Skin epidermis (tissue), 12 donors: Measurements from ENCODE around the gene NFATC1.

ENCODE experiments used
- H3K27ac ChIP-seq, 21 experiments: fragments of 200-600 bp; sonication (generic) in 11 of 21; one replicate each; pipeline ENCODE4 v1.5.0; 2020; ENCODE audit warnings: mild to moderate bottlenecking in 3 of 21, inconsistent platforms in 2 of 21, moderate library complexity in 2 of 21
- H3K4me3 ChIP-seq, 7 experiments: fragments of 200-600 bp; sonication (generic) in 2 of 7; one replicate each; pipeline ENCODE4 v1.5.0; 2020; ENCODE audit warnings: inconsistent platforms in 2 of 7, mild to moderate bottlenecking in 2 of 7, moderate library complexity in 1 of 7

Gene NFATC1

DNA sequence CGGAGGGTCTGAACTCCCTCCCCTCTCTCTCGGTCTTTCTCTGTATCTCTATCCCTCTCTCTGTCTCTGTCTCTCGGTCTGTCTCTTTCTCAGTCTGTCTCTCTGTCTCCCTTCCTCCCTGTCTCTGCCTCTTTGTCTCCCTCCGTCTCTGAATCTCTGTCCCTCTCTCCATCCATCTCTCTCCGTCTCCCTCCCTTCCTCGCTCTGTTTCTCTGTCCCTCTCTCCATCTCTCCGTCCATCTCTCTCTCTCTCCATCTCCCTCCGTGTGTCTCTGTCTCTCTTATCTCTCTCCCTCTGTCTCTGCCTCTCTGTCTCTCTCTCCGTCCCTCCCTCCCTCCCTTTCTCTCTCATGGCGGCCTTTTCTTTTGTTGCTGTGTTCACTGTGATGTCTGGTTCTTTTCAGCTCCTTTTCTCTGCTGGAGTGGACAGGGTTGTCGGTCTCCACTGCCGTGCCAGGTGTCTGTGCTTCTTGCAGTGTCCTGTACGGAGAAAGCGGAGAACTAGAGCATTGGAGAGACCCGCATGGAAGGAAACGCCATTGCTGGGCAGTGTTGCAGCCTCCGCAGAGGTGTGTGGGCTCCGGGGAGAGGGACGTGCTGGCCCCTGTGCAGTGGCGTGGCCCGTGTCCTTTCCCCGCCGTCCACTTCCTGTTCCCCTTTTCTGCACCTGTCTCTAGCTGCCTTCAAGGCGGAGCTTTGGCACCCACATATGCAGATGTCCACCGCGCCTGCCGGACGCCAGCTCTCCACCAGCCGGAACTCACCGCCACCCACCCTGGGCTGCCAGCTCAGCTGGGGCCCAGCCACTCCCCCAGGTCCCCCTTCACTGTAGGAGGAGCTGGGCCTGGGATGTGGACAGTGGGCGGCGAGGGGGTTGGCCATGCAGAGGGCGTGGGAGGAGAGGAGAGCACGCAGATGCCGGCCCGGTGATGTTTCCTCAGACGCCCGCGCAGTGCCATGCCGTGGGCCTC is 113.1 kb downstream of the NFATC1 start:
- peak overlapping the region in 4 of 21 experiments; percentile 78 to 91 (median 85) for H3K27ac ChIP-seq
- H3K4me3 ChIP-seq: no peak overlapping the region

DNA sequence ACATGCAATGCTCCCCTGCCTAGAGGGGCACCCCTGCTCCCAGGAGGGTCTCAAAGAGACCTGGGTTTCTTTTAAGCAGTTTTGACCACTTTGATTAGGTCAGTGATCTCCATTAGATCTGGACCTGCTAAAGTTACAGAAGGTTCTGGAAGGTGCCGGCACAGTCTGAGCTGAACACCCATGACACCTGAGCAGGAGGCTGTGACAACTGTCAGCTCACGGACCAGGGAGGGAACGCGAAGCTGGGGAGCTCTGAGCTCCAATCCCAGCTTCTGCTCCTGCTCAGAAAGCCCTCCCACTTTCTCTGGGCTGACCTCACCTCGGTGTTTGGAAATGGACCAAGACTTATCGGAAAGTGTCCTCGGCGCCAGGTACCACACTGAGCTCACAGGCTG is 113.8 kb downstream of the NFATC1 start:
- Histone ChIP-seq H3K27ac (peak overlapping the region in 1 of 21 experiments; percentile 85), H3K4me3 (no peak overlapping the region)

DNA sequence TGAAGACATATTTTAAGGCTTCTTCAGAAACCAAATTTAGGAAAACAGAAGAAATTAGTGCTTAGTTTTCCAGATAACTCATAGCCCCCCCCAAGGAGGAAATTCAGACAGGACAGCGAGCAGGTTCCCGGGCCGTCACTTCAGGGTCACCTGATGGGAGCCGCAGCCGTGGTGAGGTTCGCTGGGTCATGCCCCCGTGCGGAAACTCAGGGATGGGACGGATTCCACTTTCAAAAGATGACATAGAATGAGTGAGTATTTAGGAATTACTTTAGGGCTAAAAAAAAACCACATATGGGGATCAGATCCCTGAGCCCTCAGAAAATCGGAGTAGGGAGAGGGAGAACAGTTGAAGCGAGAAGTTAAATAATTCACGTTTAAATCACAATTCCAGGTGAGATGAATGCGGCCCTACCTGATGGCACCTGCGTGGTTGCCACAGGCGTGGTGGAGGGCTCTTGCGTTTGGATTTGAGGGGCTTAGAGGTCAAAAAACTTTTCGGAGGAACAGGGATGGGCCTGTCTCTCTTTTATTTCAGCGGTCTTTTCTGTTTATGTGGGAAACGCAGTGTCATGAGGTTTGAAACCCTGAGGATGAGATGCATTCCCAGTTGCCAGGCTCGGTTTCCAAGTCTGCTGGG is 114.4 kb downstream of the NFATC1 start:
- peak overlapping the region in 1 of 21 experiments; percentile 85 for H3K27ac ChIP-seq
- H3K4me3 ChIP-seq: no peak overlapping the region

DNA sequence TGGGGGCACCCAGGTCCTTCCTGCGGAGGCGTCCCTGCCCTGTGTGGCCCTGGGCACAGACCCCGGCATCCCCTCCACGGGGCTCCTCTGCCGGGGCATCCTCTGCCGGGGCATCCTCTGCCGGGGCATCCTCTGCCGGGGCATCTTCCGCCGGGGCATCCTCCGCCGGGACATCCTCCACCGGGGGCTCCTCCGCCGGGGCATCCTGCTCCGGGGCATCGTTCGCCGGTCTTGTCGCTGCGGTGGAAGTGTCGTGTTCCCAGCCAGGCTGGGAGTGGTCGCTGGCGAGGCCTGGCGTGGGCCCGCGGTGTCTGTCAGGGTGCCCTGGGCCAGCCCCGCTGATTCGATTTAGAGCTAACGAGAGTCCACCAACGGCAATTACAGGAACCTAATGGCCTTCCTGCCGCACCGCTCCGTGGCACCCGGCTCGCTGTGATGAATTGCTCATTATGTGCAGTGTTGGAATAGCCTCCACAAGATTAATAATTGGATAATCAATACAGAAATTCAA is 115.1 kb downstream of the NFATC1 start:
- H3K27ac ChIP-seq: no peak overlapping the region
- H3K4me3 ChIP-seq: no peak overlapping the region

DNA sequence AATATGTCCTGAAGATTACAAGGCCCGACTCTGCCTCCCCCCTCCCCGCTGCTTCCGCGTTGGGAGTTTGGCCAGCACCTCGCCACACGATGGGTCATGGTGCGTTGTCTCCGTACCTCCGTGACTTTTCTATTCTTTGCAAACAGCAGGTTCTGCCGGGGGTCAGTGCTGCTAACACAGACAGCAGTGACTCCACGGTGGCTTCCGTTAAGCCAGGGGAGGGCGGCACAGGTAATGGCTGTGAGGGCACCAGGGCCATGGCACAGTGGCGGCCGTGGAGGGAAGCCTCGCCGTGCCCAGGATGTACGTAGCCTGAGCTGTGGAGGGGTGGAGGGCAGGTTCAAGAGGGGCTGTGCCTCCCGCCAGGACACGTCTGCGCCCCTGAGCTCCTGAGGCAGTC is 115.5 kb downstream of the NFATC1 start:
- no peak overlapping the region for H3K27ac ChIP-seq

DNA sequence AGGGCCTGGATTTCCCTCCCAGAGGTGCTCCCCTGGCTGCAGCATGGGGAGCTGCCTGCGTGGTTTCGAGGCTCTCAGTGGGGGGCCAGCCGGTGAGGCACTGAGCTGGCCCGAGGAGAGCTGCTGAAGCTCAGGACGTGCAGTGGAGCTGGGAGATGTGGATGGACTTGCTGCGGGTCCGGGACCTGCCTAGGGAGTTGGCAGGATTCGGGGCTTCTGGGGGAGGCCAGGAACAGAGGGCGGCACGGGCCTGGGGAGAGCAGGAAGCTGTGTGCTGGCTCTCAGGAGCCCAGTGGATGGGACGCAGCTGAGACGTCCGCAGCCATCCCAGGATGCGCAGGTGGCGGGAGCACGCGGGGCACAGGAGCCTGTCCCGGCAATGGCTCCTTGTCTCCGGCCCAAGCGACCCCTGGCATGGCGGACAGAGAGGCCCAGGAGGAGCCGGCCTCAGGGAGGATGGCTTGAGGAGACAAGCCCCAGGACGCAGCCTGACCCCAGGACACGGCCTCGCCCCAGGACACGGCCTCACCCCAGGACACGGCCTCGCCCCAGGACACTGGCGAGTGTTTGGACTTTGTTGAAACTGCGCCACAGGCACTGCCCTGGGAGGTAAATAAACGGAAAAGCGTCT is 116.1 kb downstream of the NFATC1 start:
- H3K4me3 ChIP-seq: no peak overlapping the region
- no peak overlapping the region for H3K27ac ChIP-seq

More for the DNA sequence above, 115.5 kb downstream of the NFATC1 start:
- H3K4me3 ChIP-seq: no peak overlapping the region

DNA sequence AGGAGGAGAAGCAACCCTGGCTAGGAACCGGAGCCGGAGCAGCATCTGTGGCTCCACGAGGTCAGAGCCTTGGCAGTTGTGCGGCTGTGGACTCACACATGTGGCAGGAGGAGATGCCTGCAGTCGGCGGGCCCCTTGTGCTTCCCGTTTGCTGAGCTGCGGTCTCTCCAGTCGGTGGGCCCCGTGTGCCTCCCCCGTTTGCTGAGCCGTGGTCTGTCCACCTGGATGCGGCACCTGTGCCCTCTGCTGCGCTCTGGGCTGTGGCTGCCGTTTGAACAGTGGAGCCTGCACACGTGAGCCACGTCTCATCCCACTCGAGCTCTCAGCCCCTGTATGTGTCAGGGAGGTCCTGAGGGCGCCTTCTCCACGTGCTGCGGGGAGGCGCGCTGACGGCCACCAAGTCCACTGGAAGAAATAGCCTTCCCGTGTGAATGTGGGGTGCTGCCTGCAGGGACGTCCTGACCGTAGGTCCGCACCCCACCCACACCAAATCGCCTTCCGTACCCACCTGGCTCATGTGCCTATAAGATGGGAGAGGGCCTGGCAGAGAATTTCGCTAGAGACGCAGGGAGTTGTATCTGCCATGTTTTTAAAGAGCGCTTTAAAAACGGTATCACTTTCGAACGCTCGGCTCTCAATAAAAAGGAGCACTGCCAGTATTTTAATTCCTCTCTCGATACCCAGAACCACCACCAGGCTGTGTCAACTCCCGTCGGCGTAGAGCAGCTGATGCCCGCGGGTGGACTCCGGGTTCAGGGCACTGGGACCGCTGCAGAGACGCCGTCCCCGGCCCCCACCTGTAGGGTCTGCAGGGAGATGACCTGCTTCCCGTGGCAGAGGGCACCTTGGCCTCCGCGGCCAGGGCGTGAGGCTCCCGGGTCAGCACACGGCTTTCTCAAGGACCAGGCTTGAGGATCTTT is 117.0 kb downstream of the NFATC1 start:
- Histone ChIP-seq H3K27ac (no peak overlapping the region), H3K4me3 (no peak overlapping the region)

DNA sequence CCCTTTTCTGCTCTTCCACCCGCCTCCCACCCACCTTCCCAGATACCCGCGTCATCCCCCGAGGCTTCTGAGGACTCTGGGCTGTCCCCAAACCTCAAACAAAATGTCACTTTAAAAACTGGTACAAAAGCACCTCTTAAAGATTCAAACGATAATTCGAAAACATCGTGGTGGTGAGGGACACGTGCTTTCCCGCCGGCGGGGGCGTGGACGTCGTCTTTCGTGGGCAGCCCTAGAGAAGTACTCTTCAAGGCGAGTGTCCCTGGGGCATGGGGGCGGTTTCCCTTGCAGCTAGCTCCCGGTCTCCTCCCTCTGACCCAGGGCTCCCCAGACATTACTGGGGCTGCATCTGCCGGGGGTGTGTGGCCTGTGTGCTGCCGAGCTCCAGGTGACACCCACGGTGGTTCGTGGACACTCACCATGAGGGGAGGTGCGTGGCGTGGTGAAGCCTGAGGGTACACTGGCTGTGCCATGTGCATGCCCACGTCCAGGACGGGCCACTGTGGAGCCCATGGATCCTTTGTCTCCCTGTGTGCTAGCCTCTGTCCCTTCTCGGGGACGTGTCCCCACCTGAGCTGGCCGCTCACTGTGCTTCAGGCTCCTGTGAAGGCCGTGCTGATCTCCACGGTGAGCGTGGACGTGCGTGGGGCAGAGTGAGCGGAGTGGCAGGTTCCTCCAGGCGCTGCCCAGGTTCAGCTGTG is 117.8 kb downstream of the NFATC1 start:
- H3K4me3 ChIP-seq: no peak overlapping the region
- H3K27ac ChIP-seq: no peak overlapping the region

DNA sequence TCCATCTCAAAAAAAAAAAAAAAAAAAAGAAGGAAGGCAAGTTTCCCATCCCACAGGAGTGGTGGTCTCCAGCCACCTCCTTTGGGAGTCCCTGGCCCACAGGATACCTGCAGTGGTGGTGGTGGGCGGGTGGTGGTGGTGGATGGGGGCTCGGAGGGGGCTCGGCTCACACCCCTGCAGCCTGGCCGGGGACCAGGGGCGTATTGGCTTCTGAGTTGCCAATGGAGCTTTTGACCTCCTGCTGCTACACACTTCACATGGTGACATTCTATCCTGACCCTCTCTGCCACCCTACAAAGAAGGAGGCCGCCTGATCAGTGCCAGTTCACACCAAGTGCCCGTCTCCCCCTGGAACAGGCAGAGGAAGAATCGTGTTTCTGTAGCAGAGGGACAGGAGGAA is 119.6 kb downstream of the NFATC1 start:
- H3K27ac ChIP-seq: no peak overlapping the region
- H3K4me3 ChIP-seq: no peak overlapping the region

DNA sequence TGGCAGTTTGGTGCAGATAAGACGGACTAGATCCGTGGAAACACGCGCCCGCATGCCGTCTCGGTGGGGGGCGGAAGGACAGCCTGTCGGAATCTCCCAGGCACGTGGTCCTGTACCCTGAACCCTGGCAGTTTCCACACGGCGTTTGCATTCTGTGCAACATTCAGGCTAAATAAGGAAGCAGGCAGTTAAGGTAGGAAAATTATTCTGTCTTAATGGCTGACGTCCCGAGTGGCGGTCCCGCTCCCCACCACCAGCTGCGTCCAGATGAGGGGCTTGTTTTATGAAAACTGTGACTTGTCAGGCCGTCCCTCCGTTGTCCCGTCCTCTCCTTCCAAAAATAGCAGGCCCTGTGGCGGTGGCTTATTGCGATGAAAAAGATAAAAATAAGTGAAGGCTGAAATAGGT is 120.2 kb downstream of the NFATC1 start:
- Histone ChIP-seq H3K4me3 (no peak overlapping the region), H3K27ac (peak overlapping the region in 1 of 21 experiments; percentile 71)

DNA sequence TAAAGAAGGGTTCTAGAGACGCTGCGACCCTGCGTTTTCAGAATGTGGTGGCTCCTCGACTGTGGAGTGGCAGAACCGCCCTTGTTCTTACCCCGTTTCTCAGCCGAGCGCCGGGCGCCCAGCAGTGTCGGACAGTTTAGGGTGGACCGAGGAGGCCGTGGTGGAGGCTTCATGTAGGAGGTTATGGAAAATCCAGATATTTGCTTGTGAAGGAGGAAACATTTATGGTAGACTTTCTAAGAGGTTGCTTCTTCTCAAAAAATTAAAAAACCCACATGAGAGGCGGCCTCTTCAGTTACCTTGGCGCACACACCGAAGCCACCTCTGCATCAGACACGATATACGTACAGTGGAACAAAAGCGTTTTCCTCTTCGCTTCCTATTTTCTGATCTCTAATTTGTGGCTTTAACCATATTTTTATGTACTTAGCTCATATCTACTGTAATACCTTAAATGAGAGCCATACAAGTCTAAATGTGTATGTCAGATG is 120.8 kb downstream of the NFATC1 start:
- Histone ChIP-seq H3K4me3 (no peak overlapping the region), H3K27ac (peak overlapping the region in 4 of 21 experiments; percentile 26 to 71 (median 48))

DNA sequence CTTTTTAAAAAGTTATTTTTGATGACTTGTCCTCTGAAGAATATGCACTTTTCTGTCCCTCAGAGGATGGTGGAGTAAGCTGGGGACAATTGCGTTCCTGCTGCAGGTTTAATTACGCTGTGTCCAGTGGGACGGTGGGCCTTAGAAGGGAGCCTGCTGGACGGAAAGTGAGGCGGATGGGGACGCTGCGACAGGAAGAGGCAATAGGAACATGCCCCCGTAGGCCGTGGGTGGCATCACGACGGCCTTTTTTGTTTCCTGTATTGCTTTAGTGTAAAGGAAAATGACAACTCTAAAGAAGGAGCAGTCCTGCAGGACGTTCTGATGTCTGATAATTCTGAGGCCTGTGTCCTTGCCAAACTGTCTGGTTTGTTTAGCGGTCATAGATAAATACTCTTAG is 121.6 kb downstream of the NFATC1 start:
- Histone ChIP-seq H3K4me3 (no peak overlapping the region), H3K27ac (peak overlapping the region in 7 of 21 experiments; percentile 11 to 71 (median 55))

DNA sequence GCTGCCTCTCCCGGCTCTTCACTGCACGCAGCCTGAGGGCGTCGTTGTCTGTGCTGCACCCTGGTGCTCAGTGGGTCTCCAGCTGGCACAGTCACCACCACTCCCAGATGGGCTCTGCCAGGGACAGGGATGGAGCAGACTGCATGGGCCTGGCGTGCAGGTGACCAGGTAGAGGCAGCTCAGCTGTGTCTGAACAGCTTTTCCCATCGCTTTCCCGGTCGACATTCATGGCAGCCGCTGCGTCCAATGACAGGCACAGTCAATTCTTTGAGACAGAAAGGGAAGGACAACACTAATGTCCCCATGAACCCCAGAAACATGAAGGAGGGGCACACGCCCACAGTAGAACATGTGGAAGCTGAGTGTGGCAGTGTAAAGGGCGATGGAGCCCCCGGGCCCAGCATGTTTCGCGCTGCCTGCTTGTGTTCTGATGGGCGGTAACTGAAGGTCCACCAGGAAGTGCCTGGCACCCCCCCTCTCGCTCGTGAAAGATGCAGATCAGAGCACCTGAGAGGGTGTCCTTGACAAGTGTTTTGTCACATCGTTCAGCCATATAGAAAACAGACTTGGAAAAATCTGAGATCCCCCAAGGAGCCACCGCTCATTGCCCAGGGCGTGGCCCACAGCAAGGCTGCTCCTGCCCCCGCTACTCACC is 122.4 kb downstream of the NFATC1 start:
- Histone ChIP-seq H3K27ac (peak overlapping the region in 1 of 21 experiments; percentile 71), H3K4me3 (no peak overlapping the region)

DNA sequence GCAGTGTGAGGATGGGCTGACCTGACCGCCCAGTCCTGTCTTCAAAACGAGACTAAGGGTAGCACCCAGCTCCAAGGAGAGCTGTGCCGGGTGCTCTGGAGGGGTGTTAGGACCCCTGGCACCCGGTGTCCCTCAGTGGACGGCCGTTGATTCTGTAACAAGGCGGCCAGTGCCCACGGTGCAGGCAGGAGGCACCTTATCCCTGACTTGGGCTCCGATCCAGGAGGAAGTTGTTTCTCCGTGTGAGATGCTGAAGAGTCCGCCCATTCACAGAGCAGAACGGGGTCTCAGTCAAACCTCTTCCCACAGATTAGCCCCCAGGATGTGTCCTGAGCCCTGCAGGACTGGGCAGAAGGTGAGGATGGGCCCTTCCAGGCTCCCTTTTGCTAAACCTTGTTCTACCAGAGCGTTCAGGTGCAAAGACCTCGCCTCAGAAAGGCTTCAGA is 123.0 kb downstream of the NFATC1 start:
- H3K4me3 ChIP-seq: no peak overlapping the region
- H3K27ac ChIP-seq: no peak overlapping the region

DNA sequence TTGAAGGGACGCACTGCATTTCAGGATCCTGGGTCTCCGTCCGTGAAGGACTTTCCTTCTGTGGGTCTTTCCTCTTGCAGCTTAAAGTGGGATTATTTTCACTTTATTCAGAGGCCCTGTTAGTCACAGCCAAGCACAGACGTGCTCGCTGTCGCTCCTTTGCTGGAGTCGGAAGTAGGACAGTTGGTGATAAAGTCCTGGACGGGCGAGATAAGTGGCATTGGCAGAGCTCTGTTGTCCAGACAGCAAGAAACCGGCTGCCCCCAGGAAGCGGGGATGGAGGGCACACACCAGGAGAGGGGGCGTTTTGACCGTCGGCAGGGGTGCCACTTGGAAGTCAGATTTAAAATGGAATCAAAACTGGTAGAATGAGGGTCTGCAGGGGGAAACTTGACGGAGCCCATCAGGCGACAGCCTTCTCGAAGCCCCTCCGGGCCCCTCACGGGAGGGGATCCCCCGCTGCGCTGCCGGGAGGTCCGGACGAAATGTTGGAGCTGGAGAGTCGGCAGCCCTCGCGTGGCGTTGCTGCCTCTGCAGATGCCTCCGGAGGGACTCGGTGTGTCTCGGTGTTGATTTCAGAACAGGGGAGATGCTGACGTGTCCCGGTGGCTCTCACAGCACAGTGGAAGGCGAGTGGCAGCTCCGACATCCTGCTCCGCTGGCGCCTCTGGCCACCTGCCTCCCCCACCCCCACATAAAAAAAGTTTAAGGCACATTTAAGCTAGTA is 124.2 kb downstream of the NFATC1 start:
- Histone ChIP-seq H3K4me3 (no peak overlapping the region), H3K27ac (no peak overlapping the region)

DNA sequence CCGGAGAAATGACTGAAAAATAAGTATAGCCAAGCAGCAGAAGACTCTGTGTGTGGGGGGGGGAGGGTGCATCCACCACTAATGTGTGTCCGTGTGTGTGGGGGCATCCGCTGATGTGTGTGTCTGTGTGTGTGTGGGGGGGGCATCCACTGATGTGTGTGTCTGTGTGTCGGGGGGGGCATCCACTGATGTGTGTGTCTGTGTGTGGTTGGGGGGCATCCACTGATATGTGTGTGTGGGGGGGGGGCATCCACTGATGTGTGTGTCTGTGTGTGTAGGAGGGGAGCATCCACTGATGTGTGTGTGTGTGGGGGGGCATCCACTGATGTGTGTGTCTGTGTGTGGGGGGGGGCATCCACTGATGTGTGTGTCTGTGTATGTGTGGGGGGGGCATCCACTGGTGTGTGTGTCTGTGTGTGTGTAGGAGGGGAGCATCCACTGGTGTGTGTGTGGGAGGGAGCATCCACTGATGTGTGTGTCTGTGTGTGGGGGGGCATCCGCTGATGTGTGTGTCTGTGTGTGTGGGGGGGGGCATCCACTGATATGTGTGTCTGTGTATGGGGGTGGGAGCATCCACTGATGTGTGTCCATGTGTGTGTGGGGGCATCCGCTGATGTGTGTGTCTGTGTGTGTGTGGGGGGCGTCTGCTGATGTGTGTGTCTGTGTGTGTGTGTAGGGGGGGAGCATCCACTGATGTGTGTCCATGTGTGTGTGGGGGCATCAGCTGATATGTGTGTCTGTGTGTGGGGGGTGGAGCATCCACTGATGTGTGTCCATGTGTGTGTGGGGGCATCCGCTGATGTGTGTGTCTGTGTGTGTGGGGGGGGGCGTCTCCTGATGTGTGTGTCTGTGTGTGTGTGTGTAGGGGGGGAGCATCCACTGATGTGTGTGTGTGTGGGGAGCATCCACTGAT is 125.0 kb downstream of the NFATC1 start:
- H3K4me3 ChIP-seq: no peak overlapping the region
- H3K27ac ChIP-seq: no peak overlapping the region
